GM12878 (cell line): ENCODE results near the gene CSK. TPM values are rescaled to one million over a fixed set of nuclear protein-coding genes. Genes with fewer than 3 reads are reported as not detected.

Experiments
- CBFB ChIP-seq: IDR thresholded peaks from 2 replicates; pipeline ENCODE4 v1.6.1; 2016; ENCODE audit warnings: antibody characterized with exemption, low read depth
- CEBPB ChIP-seq, 2 experiments: fragments of 150-350 bp in 1 of 2; IDR thresholded peaks; 2 replicates each; pipeline ENCODE4 v1.6.1; 2012 to 2014; ENCODE audit warnings: low read depth in 2 of 2, low read length in 2 of 2, borderline replicate concordance in 1 of 2, inconsistent platforms in 1 of 2
- EED ChIP-seq: sonication (generic); IDR thresholded peaks from 2 replicates; pipeline ENCODE4 v1.6.1; 2016; ENCODE audit warnings: antibody characterized with exemption, low read depth
- HDAC2 ChIP-seq: fragments of 200-600 bp; sonication (generic); IDR thresholded peaks from 2 replicates; pipeline ENCODE4 v1.6.1; 2017
- KDM1A ChIP-seq: fragments of 200-600 bp; sonication (generic); IDR thresholded peaks from 2 replicates; pipeline ENCODE4 v1.6.1; 2016; ENCODE audit warnings: borderline replicate concordance
- KLF5 ChIP-seq: fragments of 450-650 bp; IDR thresholded peaks from 2 replicates; pipeline ENCODE4 v1.6.1; 2014; ENCODE audit warnings: mild to moderate bottlenecking; ENCODE audit not compliant: partially characterized antibody
- MYB ChIP-seq: fragments of 150-350 bp; IDR thresholded peaks from 2 replicates; pipeline ENCODE4 v1.6.1; 2014; ENCODE audit warnings: mild to moderate bottlenecking, low read depth, low read length, borderline replicate concordance
- PAX5 ChIP-seq: IDR thresholded peaks from 2 replicates; pipeline ENCODE4 v1.6.1; 2011; ENCODE audit warnings: low read depth, low read length, borderline replicate concordance
- SIX5 ChIP-seq: IDR thresholded peaks from 2 replicates; pipeline ENCODE4 v1.6.1; 2011; ENCODE audit warnings: mild to moderate bottlenecking, low read depth, low read length, moderate library complexity; ENCODE audit not compliant: severe bottlenecking
- SMAD5 ChIP-seq: IDR thresholded peaks from 2 replicates; pipeline ENCODE4 v1.6.1; 2016; ENCODE audit warnings: antibody characterized with exemption, low read depth
- SREBF2 ChIP-seq: IDR thresholded peaks from 2 replicates; pipeline ENCODE4 v1.6.1; 2012; ENCODE audit warnings: mild to moderate bottlenecking, low read length
- STAT1 ChIP-seq: fragments of 450-650 bp; conservative IDR thresholded peaks from 2 replicates; pipeline ENCODE4 v1.6.1; 2014; ENCODE audit warnings: antibody characterized with exemption, mild to moderate bottlenecking
- ZBED1 ChIP-seq: IDR thresholded peaks from 2 replicates; pipeline ENCODE4 v1.6.1; 2016; ENCODE audit warnings: borderline replicate concordance
- ZNF217 ChIP-seq: fragments of 450-650 bp; IDR thresholded peaks from 2 replicates; pipeline ENCODE4 v1.6.1; 2017; ENCODE audit warnings: antibody characterized with exemption, mild to moderate bottlenecking
- ZSCAN29 ChIP-seq: fragments of 450-650 bp; IDR thresholded peaks from 2 replicates; pipeline ENCODE4 v1.6.1; 2017; ENCODE audit warnings: mild to moderate bottlenecking, moderate library complexity
- polyA plus RNA-seq, 11 experiments: library from polyadenylated mRNA; depleted of rRNA in 4 of 11; unstranded in 6 of 11; stranded (reverse) in 5 of 11; fragments of >200 nt; fragmentation: Nextera tagmentation in 4 of 11; fragmentation: Illumina TruSeq in 1 of 11; extraction: Ambion mirVana in 4 of 11; extraction: Trizol in 1 of 11; gene quantifications; 1 replicate in 1 of 11; 2 replicates in 10 of 11; pipeline versions ENCODE4 v1.2.1 to v1.2.3, GENCODE V29; 2011 to 2016; ENCODE audit warnings: inconsistent platforms in 2 of 11, missing spikeins in 2 of 11, low read depth in 1 of 11
- total RNA-seq, 4 experiments: library from RNA; depleted of rRNA in 3 of 4; stranded (reverse); fragments of >200 nt in 3 of 4; fragmentation: Illumina TruSeq in 1 of 4; extraction: Trizol in 1 of 4; gene quantifications; 2 replicates each; pipeline versions ENCODE4 v1.2.1 to v1.2.3, GENCODE V29; 2013 to 2021
- TF ChIP-seq, protein P1 (sequence below): fragments of 450-650 bp; formaldehyde crosslinking; IDR thresholded peaks from 2 replicates; pipeline ENCODE4 v1.5.0; 2022; ENCODE audit warnings: mild to moderate bottlenecking, missing genetic modification characterization
- TF ChIP-seq, protein P2 (sequence below): fragments of 450-650 bp; IDR thresholded peaks from 2 replicates; pipeline ENCODE4 v1.6.1; 2016; ENCODE audit warnings: mild to moderate bottlenecking, moderate library complexity, borderline replicate concordance
- TF ChIP-seq, protein P3 (sequence below): fragments of 450-650 bp; IDR thresholded peaks from 2 replicates; pipeline ENCODE4 v1.6.1; 2018; ENCODE audit warnings: borderline replicate concordance, mild to moderate bottlenecking; ENCODE audit not compliant: partially characterized antibody

CSK gene
- total and polyA plus RNA-seq, 10 of the 15 experiments (the other 5 are each of a cell fraction or from before 2014, with no cell fraction given) = 3.4 to 327 (median 75.8) TPM

DNA sequence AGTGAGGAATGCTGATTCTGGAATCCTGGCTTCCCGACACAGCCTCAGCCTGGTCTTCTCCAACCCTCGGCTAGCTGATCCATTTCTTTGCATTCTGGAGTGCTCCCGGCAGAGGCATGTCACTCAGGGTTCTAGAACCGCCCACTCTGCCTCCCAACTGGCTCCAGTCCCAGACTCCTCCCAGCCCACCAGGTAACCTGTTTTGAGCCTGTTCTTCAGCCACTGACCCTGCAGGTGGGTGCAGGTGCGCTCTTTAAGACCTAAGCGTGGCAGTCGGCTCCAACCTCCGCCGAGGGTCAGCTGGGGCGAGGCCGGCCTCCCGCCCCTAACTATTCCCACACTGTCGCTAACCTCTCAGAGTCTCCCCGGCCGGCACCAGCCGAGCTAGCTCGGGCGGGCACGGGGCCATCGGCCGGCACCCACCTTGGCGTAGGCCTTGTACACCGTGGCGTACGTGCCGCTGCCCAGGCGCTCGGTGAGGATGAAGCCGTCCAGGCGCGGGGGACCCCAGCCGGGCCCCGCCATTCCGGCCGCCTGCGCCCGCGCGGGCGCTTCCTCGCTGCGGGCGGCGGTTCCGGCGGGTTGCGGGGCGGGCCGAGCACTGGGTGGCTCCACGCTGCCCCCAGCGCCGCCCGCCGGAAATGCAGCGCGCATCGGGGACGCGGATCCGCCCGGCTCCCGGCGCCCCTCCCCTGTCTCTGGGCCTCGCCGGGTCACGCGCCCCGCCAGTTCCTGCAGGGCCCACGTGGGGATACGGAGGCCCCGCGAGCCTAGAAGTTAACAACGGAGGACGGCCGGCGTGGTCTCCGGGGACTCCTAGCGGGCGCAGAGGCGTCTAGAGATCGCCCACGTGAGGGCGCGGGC is 60.9 kb downstream of the CSK start, which contains the start of gene ULK3 (continued):
- peak; percentile 47; the same call in 1 of the 2 replicates for TF ChIP-seq EED
- no peak for TF ChIP-seq MYB
- no peak for TF ChIP-seq HDAC2
- peak; percentile 45; the same call in 1 of the 2 replicates for TF ChIP-seq ZNF217
- TF ChIP-seq KLF5 = peak; percentile 77
- TF ChIP-seq SREBF2 = no peak
- TF ChIP-seq PAX5 = 0 out of 2 replicates have a peak, but pooled peaks have one; percentile 30
- TF ChIP-seq, protein P1, sequence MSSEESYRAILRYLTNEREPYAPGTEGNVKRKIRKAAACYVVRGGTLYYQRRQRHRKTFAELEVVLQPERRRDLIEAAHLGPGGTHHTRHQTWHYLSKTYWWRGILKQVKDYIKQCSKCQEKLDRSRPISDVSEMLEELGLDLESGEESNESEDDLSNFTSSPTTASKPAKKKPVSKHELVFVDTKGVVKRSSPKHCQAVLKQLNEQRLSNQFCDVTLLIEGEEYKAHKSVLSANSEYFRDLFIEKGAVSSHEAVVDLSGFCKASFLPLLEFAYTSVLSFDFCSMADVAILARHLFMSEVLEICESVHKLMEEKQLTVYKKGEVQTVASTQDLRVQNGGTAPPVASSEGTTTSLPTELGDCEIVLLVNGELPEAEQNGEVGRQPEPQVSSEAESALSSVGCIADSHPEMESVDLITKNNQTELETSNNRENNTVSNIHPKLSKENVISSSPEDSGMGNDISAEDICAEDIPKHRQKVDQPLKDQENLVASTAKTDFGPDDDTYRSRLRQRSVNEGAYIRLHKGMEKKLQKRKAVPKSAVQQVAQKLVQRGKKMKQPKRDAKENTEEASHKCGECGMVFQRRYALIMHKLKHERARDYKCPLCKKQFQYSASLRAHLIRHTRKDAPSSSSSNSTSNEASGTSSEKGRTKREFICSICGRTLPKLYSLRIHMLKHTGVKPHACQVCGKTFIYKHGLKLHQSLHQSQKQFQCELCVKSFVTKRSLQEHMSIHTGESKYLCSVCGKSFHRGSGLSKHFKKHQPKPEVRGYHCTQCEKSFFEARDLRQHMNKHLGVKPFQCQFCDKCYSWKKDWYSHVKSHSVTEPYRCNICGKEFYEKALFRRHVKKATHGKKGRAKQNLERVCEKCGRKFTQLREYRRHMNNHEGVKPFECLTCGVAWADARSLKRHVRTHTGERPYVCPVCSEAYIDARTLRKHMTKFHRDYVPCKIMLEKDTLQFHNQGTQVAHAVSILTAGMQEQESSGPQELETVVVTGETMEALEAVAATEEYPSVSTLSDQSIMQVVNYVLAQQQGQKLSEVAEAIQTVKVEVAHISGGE = no peak
- TF ChIP-seq KDM1A = no peak
- TF ChIP-seq ZSCAN29 = peak; percentile 45; the same call in 1 of the 2 replicates
- no peak for TF ChIP-seq CEBPB (IDR thresholded peaks at IDR 0.05; ENCODE audit: borderline replicate concordance in 1 of 2, low read depth in 2 of 2, low read length in 2 of 2)
- 0 out of 2 replicates have a peak, but pooled peaks have one; percentile 21 for TF ChIP-seq ZBED1
- TF ChIP-seq, protein P2, sequence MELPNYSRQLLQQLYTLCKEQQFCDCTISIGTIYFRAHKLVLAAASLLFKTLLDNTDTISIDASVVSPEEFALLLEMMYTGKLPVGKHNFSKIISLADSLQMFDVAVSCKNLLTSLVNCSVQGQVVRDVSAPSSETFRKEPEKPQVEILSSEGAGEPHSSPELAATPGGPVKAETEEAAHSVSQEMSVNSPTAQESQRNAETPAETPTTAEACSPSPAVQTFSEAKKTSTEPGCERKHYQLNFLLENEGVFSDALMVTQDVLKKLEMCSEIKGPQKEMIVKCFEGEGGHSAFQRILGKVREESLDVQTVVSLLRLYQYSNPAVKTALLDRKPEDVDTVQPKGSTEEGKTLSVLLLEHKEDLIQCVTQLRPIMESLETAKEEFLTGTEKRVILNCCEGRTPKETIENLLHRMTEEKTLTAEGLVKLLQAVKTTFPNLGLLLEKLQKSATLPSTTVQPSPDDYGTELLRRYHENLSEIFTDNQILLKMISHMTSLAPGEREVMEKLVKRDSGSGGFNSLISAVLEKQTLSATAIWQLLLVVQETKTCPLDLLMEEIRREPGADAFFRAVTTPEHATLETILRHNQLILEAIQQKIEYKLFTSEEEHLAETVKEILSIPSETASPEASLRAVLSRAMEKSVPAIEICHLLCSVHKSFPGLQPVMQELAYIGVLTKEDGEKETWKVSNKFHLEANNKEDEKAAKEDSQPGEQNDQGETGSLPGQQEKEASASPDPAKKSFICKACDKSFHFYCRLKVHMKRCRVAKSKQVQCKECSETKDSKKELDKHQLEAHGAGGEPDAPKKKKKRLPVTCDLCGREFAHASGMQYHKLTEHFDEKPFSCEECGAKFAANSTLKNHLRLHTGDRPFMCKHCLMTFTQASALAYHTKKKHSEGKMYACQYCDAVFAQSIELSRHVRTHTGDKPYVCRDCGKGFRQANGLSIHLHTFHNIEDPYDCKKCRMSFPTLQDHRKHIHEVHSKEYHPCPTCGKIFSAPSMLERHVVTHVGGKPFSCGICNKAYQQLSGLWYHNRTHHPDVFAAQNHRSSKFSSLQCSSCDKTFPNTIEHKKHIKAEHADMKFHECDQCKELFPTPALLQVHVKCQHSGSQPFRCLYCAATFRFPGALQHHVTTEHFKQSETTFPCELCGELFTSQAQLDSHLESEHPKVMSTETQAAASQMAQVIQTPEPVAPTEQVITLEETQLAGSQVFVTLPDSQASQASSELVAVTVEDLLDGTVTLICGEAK = no peak
- TF ChIP-seq SMAD5 = no peak; the same call in 1 of the 2 replicates
- TF ChIP-seq, protein P3, sequence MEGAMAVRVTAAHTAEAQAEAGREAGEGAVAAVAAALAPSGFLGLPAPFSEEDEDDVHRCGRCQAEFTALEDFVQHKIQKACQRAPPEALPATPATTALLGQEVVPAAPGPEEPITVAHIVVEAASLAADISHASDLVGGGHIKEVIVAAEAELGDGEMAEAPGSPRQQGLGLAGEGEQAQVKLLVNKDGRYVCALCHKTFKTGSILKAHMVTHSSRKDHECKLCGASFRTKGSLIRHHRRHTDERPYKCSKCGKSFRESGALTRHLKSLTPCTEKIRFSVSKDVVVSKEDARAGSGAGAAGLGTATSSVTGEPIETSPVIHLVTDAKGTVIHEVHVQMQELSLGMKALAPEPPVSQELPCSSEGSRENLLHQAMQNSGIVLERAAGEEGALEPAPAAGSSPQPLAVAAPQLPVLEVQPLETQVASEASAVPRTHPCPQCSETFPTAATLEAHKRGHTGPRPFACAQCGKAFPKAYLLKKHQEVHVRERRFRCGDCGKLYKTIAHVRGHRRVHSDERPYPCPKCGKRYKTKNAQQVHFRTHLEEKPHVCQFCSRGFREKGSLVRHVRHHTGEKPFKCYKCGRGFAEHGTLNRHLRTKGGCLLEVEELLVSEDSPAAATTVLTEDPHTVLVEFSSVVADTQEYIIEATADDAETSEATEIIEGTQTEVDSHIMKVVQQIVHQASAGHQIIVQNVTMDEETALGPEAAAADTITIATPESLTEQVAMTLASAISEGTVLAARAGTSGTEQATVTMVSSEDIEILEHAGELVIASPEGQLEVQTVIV = no peak
- peak; percentile 76; the same call in 1 of the 2 replicates for TF ChIP-seq STAT1
- TF ChIP-seq SIX5 = no peak
- no peak for TF ChIP-seq CBFB
